22Rv1 (cell line): ENCODE data around the gene CA5B.

Experiments used
- CTCF ChIP-seq: fragments of 450-650 bp; IDR thresholded peaks from 2 replicates; pipeline ENCODE4 v1.5.1; 2017; ENCODE audit warnings: mild to moderate bottlenecking
- ZFX ChIP-seq: fragments of 450-650 bp; IDR thresholded peaks from 2 replicates; pipeline ENCODE4 v1.6.1; 2017; ENCODE audit warnings: antibody characterized with exemption, borderline replicate concordance

- no peak for TF ChIP-seq CTCF
- no peak for TF ChIP-seq ZFX
Measured at GRCh38 chrX:15747626-15748173, 9.6 kb downstream of the CA5B start.
